K562 (cell line): ENCODE results near the gene SLC9B2. TPM values are rescaled to one million over a fixed set of nuclear protein-coding genes. Genes with fewer than 3 reads are reported as not detected.

Source experiments
- polyA plus RNA-seq, 8 experiments: library from polyadenylated mRNA; depleted of rRNA in 4 of 8; stranded (reverse) in 5 of 8; unstranded in 3 of 8; fragments of >200 nt; fragmentation: Nextera tagmentation in 2 of 8; fragmentation: Illumina TruSeq in 1 of 8; extraction: Ambion mirVana in 2 of 8; extraction: Trizol in 1 of 8; gene quantifications; 2 replicates each; pipeline versions ENCODE4 v1.2.1 to v1.2.3, GENCODE V29; 2011 to 2014; ENCODE audit warnings: inconsistent platforms in 1 of 8, missing spikeins in 1 of 8
- total RNA-seq, 7 experiments: library from RNA; depleted of rRNA in 6 of 7; stranded (reverse); fragments of >200 nt in 6 of 7; fragmentation: Illumina TruSeq in 2 of 7; extraction: Trizol in 2 of 7; gene quantifications; 2 replicates each; pipeline versions ENCODE4 v1.2.1 to v1.2.3, GENCODE V29; 2011 to 2021; ENCODE audit warnings: low replicate concordance in 1 of 7

The SLC9B2 gene
- total and polyA plus RNA-seq, 9 of the 15 experiments (the other 6 are each of a cell fraction or from before 2014, with no cell fraction given) = 6.6 to 14.6 (median 11.4) TPM

Other genes with a start within 250 kb of the SLC9B2 start
- gene UBE2D3, start 249.2 kb downstream of the SLC9B2 start, total RNA-seq (2014; rRNA removed) = 434 and 562 TPM in 2 replicates
- 257 and 281 TPM in 2 replicates for gene UBE2D3, start 249.2 kb downstream of the SLC9B2 start, total RNA-seq (2014; rRNA removed; fragmentation: Illumina TruSeq; extraction: Trizol)
- gene UBE2D3, start 249.2 kb downstream of the SLC9B2 start, total RNA-seq (2015; rRNA removed; fragmentation: Illumina TruSeq; extraction: Trizol) = 305 and 313 TPM in 2 replicates
- 276 and 281 TPM in 2 replicates for gene UBE2D3, start 249.2 kb downstream of the SLC9B2 start, total RNA-seq (2021)
- 348 and 408 TPM in 2 replicates for gene UBE2D3, start 249.2 kb downstream of the SLC9B2 start, polyA plus RNA-seq (2011; rRNA removed)
- 447 and 618 TPM in 2 replicates for gene UBE2D3, start 249.2 kb downstream of the SLC9B2 start, polyA plus RNA-seq (2014; fragmentation: Illumina TruSeq; extraction: Trizol)
- 100 to 1,000 TPM; 191 to 202 TPM for gene UBE2D3, start 249.2 kb downstream of the SLC9B2 start, polyA plus RNA-seq (2014; fragmentation: Nextera tagmentation; extraction: Ambion mirVana)
- gene UBE2D3, start 249.2 kb downstream of the SLC9B2 start, polyA plus RNA-seq (2014; rRNA removed) = 292 and 329 TPM in 2 replicates
- gene CISD2, start 207.8 kb downstream of the SLC9B2 start, total RNA-seq (2014; rRNA removed) = 37.8 and 53.7 TPM in 2 replicates
- gene CISD2, start 207.8 kb downstream of the SLC9B2 start, total RNA-seq (2014; rRNA removed; fragmentation: Illumina TruSeq; extraction: Trizol) = 68.4 and 73.7 TPM in 2 replicates
- 53.2 and 59.8 TPM in 2 replicates for gene CISD2, start 207.8 kb downstream of the SLC9B2 start, total RNA-seq (2015; rRNA removed; fragmentation: Illumina TruSeq; extraction: Trizol)
- gene CISD2, start 207.8 kb downstream of the SLC9B2 start, total RNA-seq (2021) = 50.2 and 55.9 TPM in 2 replicates
- 48.3 and 69.5 TPM in 2 replicates for gene CISD2, start 207.8 kb downstream of the SLC9B2 start, polyA plus RNA-seq (2011; rRNA removed)
- gene CISD2, start 207.8 kb downstream of the SLC9B2 start, polyA plus RNA-seq (2014; fragmentation: Illumina TruSeq; extraction: Trizol) = 47.1 and 53.5 TPM in 2 replicates
- gene CISD2, start 207.8 kb downstream of the SLC9B2 start, polyA plus RNA-seq (2014; fragmentation: Nextera tagmentation; extraction: Ambion mirVana) = 10 to 100 TPM; 87.2 to 91.4 TPM
- 46.9 and 54.2 TPM in 2 replicates for gene CISD2, start 207.8 kb downstream of the SLC9B2 start, polyA plus RNA-seq (2014; rRNA removed)
- gene SLC9B1, start 57.1 kb downstream of the SLC9B2 start, total RNA-seq (2014; rRNA removed) = 0.86 TPM in 1 of 2 replicates, not detected in the other
- 0.51 and 1.3 TPM in 2 replicates for gene SLC9B1, start 57.1 kb downstream of the SLC9B2 start, total RNA-seq (2014; rRNA removed; fragmentation: Illumina TruSeq; extraction: Trizol)
- 0.23 and 0.33 TPM in 2 replicates for gene SLC9B1, start 57.1 kb downstream of the SLC9B2 start, total RNA-seq (2015; rRNA removed; fragmentation: Illumina TruSeq; extraction: Trizol)
- gene SLC9B1, start 57.1 kb downstream of the SLC9B2 start, total RNA-seq (2021) = 0.42 and 0.78 TPM in 2 replicates
- 1.2 and 1.3 TPM in 2 replicates for gene SLC9B1, start 57.1 kb downstream of the SLC9B2 start, polyA plus RNA-seq (2011; rRNA removed)
- gene SLC9B1, start 57.1 kb downstream of the SLC9B2 start, polyA plus RNA-seq (2014; fragmentation: Illumina TruSeq; extraction: Trizol) = 0.19 and 0.22 TPM in 2 replicates
- under 1 TPM; 0.21 to 0.92 TPM for gene SLC9B1, start 57.1 kb downstream of the SLC9B2 start, polyA plus RNA-seq (2014; fragmentation: Nextera tagmentation; extraction: Ambion mirVana)
- 0.48 TPM in 1 of 2 replicates, not detected in the other for gene SLC9B1, start 57.1 kb downstream of the SLC9B2 start, polyA plus RNA-seq (2014; rRNA removed)
- 5.1 and 8.0 TPM in 2 replicates for gene BDH2, start 23.1 kb upstream of the SLC9B2 start, total RNA-seq (2014; rRNA removed)
- gene BDH2, start 23.1 kb upstream of the SLC9B2 start, total RNA-seq (2014; rRNA removed; fragmentation: Illumina TruSeq; extraction: Trizol) = 10.0 and 12.8 TPM in 2 replicates
- 9.1 and 10.0 TPM in 2 replicates for gene BDH2, start 23.1 kb upstream of the SLC9B2 start, total RNA-seq (2015; rRNA removed; fragmentation: Illumina TruSeq; extraction: Trizol)
- 4.9 and 6.0 TPM in 2 replicates for gene BDH2, start 23.1 kb upstream of the SLC9B2 start, total RNA-seq (2021)
- gene BDH2, start 23.1 kb upstream of the SLC9B2 start, polyA plus RNA-seq (2011; rRNA removed) = 16.3 and 17.9 TPM in 2 replicates
- gene BDH2, start 23.1 kb upstream of the SLC9B2 start, polyA plus RNA-seq (2014; fragmentation: Illumina TruSeq; extraction: Trizol) = 7.3 and 7.8 TPM in 2 replicates
- 10 to 100 TPM in 1 of 2 experiments, 1 to 10 TPM in 1; 9.9 to 10.7 TPM for gene BDH2, start 23.1 kb upstream of the SLC9B2 start, polyA plus RNA-seq (2014; fragmentation: Nextera tagmentation; extraction: Ambion mirVana)
- 8.9 and 10.8 TPM in 2 replicates for gene BDH2, start 23.1 kb upstream of the SLC9B2 start, polyA plus RNA-seq (2014; rRNA removed)
- gene CENPE, start 121.6 kb upstream of the SLC9B2 start, total RNA-seq (2014; rRNA removed) = 25.7 and 27.4 TPM in 2 replicates
- 53.2 and 63.2 TPM in 2 replicates for gene CENPE, start 121.6 kb upstream of the SLC9B2 start, total RNA-seq (2014; rRNA removed; fragmentation: Illumina TruSeq; extraction: Trizol)
- 43.8 and 50.5 TPM in 2 replicates for gene CENPE, start 121.6 kb upstream of the SLC9B2 start, total RNA-seq (2015; rRNA removed; fragmentation: Illumina TruSeq; extraction: Trizol)
- gene CENPE, start 121.6 kb upstream of the SLC9B2 start, total RNA-seq (2021) = 36.7 and 38.8 TPM in 2 replicates
- gene CENPE, start 121.6 kb upstream of the SLC9B2 start, polyA plus RNA-seq (2011; rRNA removed) = 15.8 and 21.7 TPM in 2 replicates
- gene CENPE, start 121.6 kb upstream of the SLC9B2 start, polyA plus RNA-seq (2014; fragmentation: Illumina TruSeq; extraction: Trizol) = 27.2 and 33.6 TPM in 2 replicates
- gene CENPE, start 121.6 kb upstream of the SLC9B2 start, polyA plus RNA-seq (2014; fragmentation: Nextera tagmentation; extraction: Ambion mirVana) = 10 to 100 TPM in 1 of 2 experiments, 1 to 10 TPM in 1; 9.9 to 16.7 TPM
- gene CENPE, start 121.6 kb upstream of the SLC9B2 start, polyA plus RNA-seq (2014; rRNA removed) = 21.6 and 25.3 TPM in 2 replicates